HCT116 (cell line): ENCODE data around the gene PRKD3. TPM values are rescaled to one million over a fixed set of nuclear protein-coding genes. Genes with fewer than 3 reads are reported as not detected.

Source experiments
- ATAC-seq: fragments of 200-7000 bp; cut with Tn5 transposase; 2 replicates; pipeline ENCODE4 v1.9.1; 2020; ENCODE audit warnings: mild to moderate bottlenecking, moderate library complexity
- BruUV-seq: library from RNA; stranded (reverse); fragments of 400-500 nt; replicated peaks from 2 replicates; lab custom pipeline; 2021; lab: Mats Ljungman, UMichigan
- CTCF ChIA-PET: fragments of 300-600 bp; sonication (Branson Sonifier 250); formaldehyde crosslinking; loops from one replicate; lab custom pipeline; 2021; ENCODE audit warnings: antibody characterized with exemption; lab: Charles Lee
- POLR2A ChIA-PET: fragments of 300-600, 350-600 bp; sonication (Branson Sonifier 250); formaldehyde crosslinking; loops from one replicate; lab custom pipeline; 2021; ENCODE audit warnings: antibody characterized with exemption; lab: Charles Lee
- RAD21 ChIA-PET, 2 experiments: fragments of 300-600 bp; sonication (Branson Sonifier 250); formaldehyde crosslinking; loops; one replicate each; lab custom pipeline; 2023; ENCODE audit warnings: low total read pairs in 2 of 2; ENCODE audit not compliant: uncharacterized antibody in 2 of 2, unreplicated experiment in 2 of 2, low non-redundant PET in 1 of 2; lab: Charles Lee
- DNase-seq: peaks from one replicate; pipeline ENCODE4 v3.0.0-alpha.2; 2010; ENCODE audit warnings: low read depth, low spot score
- H2AFZ ChIP-seq: fragments of 200-600 bp; shearing (Covaris generic), sonication (generic); 2 replicates; pipeline ENCODE4 v1.6.1; 2017; ENCODE audit warnings: low read depth, mixed run types, mixed read lengths, antibody characterized with exemption, low read length; ENCODE audit not compliant: poor library complexity, severe bottlenecking
- H3K27ac ChIP-seq: 2 replicates; pipeline ENCODE4 v1.5.1; 2012; ENCODE audit warnings: low read depth, low read length
- H3K27me3 ChIP-seq: fragments of 200-600 bp; sonication (generic); 2 replicates; pipeline ENCODE4 v1.6.1; 2016; ENCODE audit warnings: mixed run types, low read length, mixed read lengths; ENCODE audit not compliant: insufficient read depth
- H3K36me3 ChIP-seq, 2 experiments: fragments of 200-500 bp in 1 of 2; fragments of 200-600 bp in 1 of 2; sonication (Bioruptor generic) in 1 of 2; sonication (generic) in 1 of 2; 2 replicates each; pipeline versions ENCODE4 v1.5.1 to v1.6.1; 2014 to 2016; ENCODE audit warnings: low read length in 2 of 2, inconsistent platforms in 1 of 2, mixed read lengths in 1 of 2, mixed run types in 1 of 2; ENCODE audit not compliant: insufficient read depth in 2 of 2, control insufficient read depth in 1 of 2
- H3K4me1 ChIP-seq, 2 experiments: fragments of 200-600 bp in 1 of 2; sonication (generic) in 1 of 2; 2 replicates each; pipeline versions ENCODE4 v1.5.1 to v1.6.1; 2012 to 2017; ENCODE audit warnings: low read length in 2 of 2, inconsistent platforms in 1 of 2, mild to moderate bottlenecking in 1 of 2, mixed read lengths in 1 of 2, mixed run types in 1 of 2, moderate library complexity in 1 of 2; ENCODE audit not compliant: insufficient read depth in 2 of 2, control insufficient read depth in 1 of 2
- H3K4me2 ChIP-seq: fragments of 200-600 bp; sonication (generic); 2 replicates; pipeline ENCODE4 v1.6.1; 2017; ENCODE audit warnings: mixed run types, low read length, mixed read lengths
- H3K4me3 ChIP-seq, 2 experiments: fragments of 200-600 bp in 1 of 2; sonication (generic) in 1 of 2; replicated peaks in 1 of 2; 2 replicates each; pipeline ENCODE4 v1.5.1; 2011 to 2016; ENCODE audit warnings: low read length in 2 of 2, control low read depth in 1 of 2, low read depth in 1 of 2, mild to moderate bottlenecking in 1 of 2, mixed read lengths in 1 of 2, mixed run types in 1 of 2
- H3K79me2 ChIP-seq: fragments of 200-600 bp; sonication (generic); 2 replicates; pipeline ENCODE4 v1.6.1; 2017; ENCODE audit warnings: mild to moderate bottlenecking, mixed run types, low read length, moderate library complexity, mixed read lengths; ENCODE audit not compliant: insufficient read depth
- H3K9ac ChIP-seq: fragments of 200-600 bp; sonication (generic); 2 replicates; pipeline ENCODE4 v1.6.1; 2016; ENCODE audit warnings: low read length, mixed read lengths
- H3K9me2 ChIP-seq: fragments of 200-600 bp; sonication (generic), shearing (Covaris generic); 2 replicates; pipeline ENCODE4 v1.6.1; 2017; ENCODE audit warnings: mixed run types, mild to moderate bottlenecking, moderate library complexity; ENCODE audit not compliant: insufficient read depth
- H3K9me3 ChIP-seq, 2 experiments: fragments of 200-500 bp in 1 of 2; fragments of 200-600 bp in 1 of 2; sonication (Bioruptor generic) in 1 of 2; sonication (generic) in 1 of 2; 2 replicates each; pipeline ENCODE4 v1.6.1; 2014 to 2017; ENCODE audit warnings: low read length in 2 of 2, mixed read lengths in 2 of 2, inconsistent platforms in 1 of 2, low read depth in 1 of 2, mild to moderate bottlenecking in 1 of 2, mixed run types in 1 of 2, moderate library complexity in 1 of 2; ENCODE audit not compliant: control insufficient read depth in 1 of 2, insufficient read depth in 1 of 2
- H4K20me1 ChIP-seq: fragments of 200-600 bp; sonication (generic), shearing (Covaris generic); 2 replicates; pipeline ENCODE4 v1.6.1; 2017; ENCODE audit warnings: mixed run types, mild to moderate bottlenecking, moderate library complexity; ENCODE audit not compliant: insufficient read depth
- ATF3 ChIP-seq: IDR thresholded peaks from 2 replicates; pipeline ENCODE4 v1.6.1; 2012
- CBX3 ChIP-seq: IDR thresholded peaks from 2 replicates; pipeline ENCODE4 v1.6.1; 2012; ENCODE audit warnings: low read depth
- CEBPB ChIP-seq: IDR thresholded peaks from 2 replicates; pipeline ENCODE4 v1.6.1; 2012; ENCODE audit warnings: low read depth
- CTCF ChIP-seq, 3 experiments: fragments of 200-600 bp in 1 of 3; sonication (generic) in 1 of 3; IDR thresholded peaks in 2 of 3; conservative IDR thresholded peaks in 1 of 3; 2 replicates each; pipeline ENCODE4 v1.5.1; 2012 to 2017; ENCODE audit warnings: low read depth in 2 of 3, low read length in 2 of 3, antibody characterized with exemption in 1 of 3, borderline replicate concordance in 1 of 3, control low read depth in 1 of 3, mild to moderate bottlenecking in 1 of 3, mixed read lengths in 1 of 3, mixed run types in 1 of 3, moderate library complexity in 1 of 3; ENCODE audit not compliant: insufficient read depth in 1 of 3
- EGR1 ChIP-seq: IDR thresholded peaks from 2 replicates; pipeline ENCODE4 v1.6.1; 2012; ENCODE audit warnings: low read depth
- ELF1 ChIP-seq: IDR thresholded peaks from 2 replicates; pipeline ENCODE4 v1.6.1; 2012; ENCODE audit warnings: low read depth, borderline replicate concordance
- EZH2 ChIP-seq: fragments of 200-600 bp; sonication (generic); IDR thresholded peaks from 2 replicates; pipeline ENCODE4 v1.6.1; 2017; ENCODE audit warnings: antibody characterized with exemption, mixed run types
- EZH2phosphoT487 ChIP-seq: fragments of 200-600 bp; IDR thresholded peaks from 2 replicates; pipeline ENCODE4 v1.6.1; 2018; ENCODE audit warnings: antibody characterized with exemption, borderline replicate concordance
- FOSL1 ChIP-seq: IDR thresholded peaks from 2 replicates; pipeline ENCODE4 v1.6.1; 2012; ENCODE audit warnings: low read depth
- JUND ChIP-seq: IDR thresholded peaks from 2 replicates; pipeline ENCODE4 v1.6.1; 2012
- POLR2A ChIP-seq: IDR thresholded peaks from 2 replicates; pipeline ENCODE4 v1.7.0; 2011; ENCODE audit warnings: borderline replicate concordance; ENCODE audit not compliant: insufficient read depth, insufficient read length; ENCODE audit errors: extremely low read depth
- POLR2AphosphoS5 ChIP-seq: IDR thresholded peaks from 2 replicates; pipeline ENCODE4 v1.6.1; 2011; ENCODE audit warnings: mild to moderate bottlenecking, low read depth, low read length, moderate library complexity
- RAD21 ChIP-seq: IDR thresholded peaks from 2 replicates; pipeline ENCODE4 v1.6.1; 2012; ENCODE audit warnings: low read depth, mild to moderate bottlenecking
- SP1 ChIP-seq: IDR thresholded peaks from 2 replicates; pipeline ENCODE4 v1.6.1; 2012; ENCODE audit warnings: low read depth
- TCF7L2 ChIP-seq: IDR thresholded peaks from 2 replicates; pipeline ENCODE4 v1.7.0; 2011; ENCODE audit warnings: borderline replicate concordance, inconsistent platforms; ENCODE audit not compliant: insufficient read depth, insufficient read length; ENCODE audit errors: extremely low read depth
- ZBTB33 ChIP-seq: IDR thresholded peaks from 2 replicates; pipeline ENCODE4 v1.6.1; 2011; ENCODE audit warnings: mild to moderate bottlenecking, low read length, moderate library complexity; ENCODE audit not compliant: insufficient replicate concordance; ENCODE audit errors: extremely low read depth
- intact Hi-C: fragments of 100-400 bp; cut with micrococcal nuclease; formaldehyde crosslinking; loops from 2 replicates; pipeline ENCODE4 v1.10.0; 2022
- total RNA-seq: library from RNA; stranded (reverse); gene quantifications from one replicate; pipeline ENCODE4 v1.2.1, GENCODE V29; 2021; ENCODE audit not compliant: unreplicated experiment

Gene PRKD3
- total RNA-seq, 1 experiment from 2014 or later = 13.9 TPM

- TF ChIP-seq SP1 (no peak), CTCF (IDR thresholded peaks at IDR 0.05 in 2 of 3, conservative IDR thresholded peaks at IDR 0.05 in 1 of 3; ENCODE audit: borderline replicate concordance in 1 of 3, insufficient read depth in 1 of 3, low read depth in 2 of 3, low read length in 2 of 3) (no peak), CBX3 (no peak), ZBTB33 (no peak), ELF1 (no peak), FOSL1 (no peak), POLR2AphosphoS5 (no peak), EZH2phosphoT487 (no peak), CEBPB (no peak), RAD21 (no peak), JUND (no peak), EZH2 (no peak), EGR1 (no peak), TCF7L2 (no peak), POLR2A (no peak), ATF3 (no peak)
- no peak for DNase-seq
- Histone ChIP-seq H4K20me1 (no peaks in the 10 kb centered on the region), H3K36me3 (no peaks in the 10 kb centered on the region), H2AFZ (no peak overlapping the region), H3K4me2 (no peak overlapping the region), H3K9me2 (no peaks in the 10 kb centered on the region), H3K27ac (no peak overlapping the region), H3K4me1 (no peaks in the 10 kb centered on the region), H3K4me3 (no peak overlapping the region), H3K9ac (no peak overlapping the region), H3K27me3 (no peaks in the 10 kb centered on the region), H3K9me3 (no peaks in the 10 kb centered on the region), H3K79me2 (no peaks in the 10 kb centered on the region)
- ATAC-seq = no peak
- ChIA-PET RAD21 (no interaction called here), CTCF (no interaction called here), POLR2A (no interaction called here)
- no TSS peak for BruUV-seq
- intact Hi-C loops = no loop called here
Observed at GRCh38 chr2:37366773-37367172, 42.1 kb upstream of the PRKD3 start.
